Anterior cingulate cortex (tissue), 58 donors: ENCODE results near the gene GPER1.

Source experiments
- DNase-seq, 58 donors: peaks; one replicate each; lab custom pipeline; 2025; lab: John Stamatoyannopoulos, UW

The GPER1 gene

DNA sequence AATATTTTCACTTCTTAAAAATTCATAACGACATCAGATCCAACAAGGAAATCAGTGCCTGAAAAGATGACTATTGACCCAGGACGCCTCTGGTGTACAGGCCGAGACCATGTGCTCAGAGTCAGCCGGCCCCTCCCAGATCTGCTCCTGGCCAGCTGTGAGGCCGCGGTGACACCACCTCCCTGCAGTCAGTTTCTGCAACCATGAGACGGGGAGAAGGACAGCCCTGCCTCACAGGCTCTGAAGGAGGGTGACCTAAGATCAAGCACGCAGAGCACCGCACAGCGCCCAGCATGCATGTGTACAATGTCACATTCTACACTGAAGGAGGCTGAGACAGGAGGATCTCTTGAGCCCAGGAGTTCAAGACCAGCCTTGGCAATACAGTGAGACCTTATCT, 2.6 kb upstream of the GPER1 start:
- DNase-seq, result no peak

- DNase-seq, result peak in 4 of 58 donors; percentile 13 to 35 (median 16)
These were observed 1.9 kb upstream of the GPER1 start for GRCh38 chr7:1085910-1086421.

- peak in 34 of 58 donors; percentile 14 to 73 (median 38) for DNase-seq
These were observed 1.1 kb upstream of the GPER1 start for GRCh38 chr7:1086588-1087464.

DNA sequence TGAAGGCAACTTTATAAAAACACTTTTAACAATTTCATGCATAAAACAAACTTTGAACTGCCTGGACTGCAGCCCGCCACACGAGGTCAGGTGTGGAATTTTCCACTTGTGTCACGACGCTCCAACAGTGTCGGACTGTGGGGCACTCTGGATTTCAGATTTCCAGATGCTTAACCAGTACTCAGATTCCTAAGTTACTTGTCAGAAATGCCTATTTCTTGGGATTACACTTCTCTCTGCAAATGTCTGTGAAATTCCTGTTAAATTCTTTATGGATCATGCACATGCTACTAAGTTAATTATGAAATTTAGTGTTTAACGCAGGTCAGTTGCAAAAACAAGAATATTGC, 473 bp upstream of the GPER1 start:
- DNase-seq, result no peak

DNA sequence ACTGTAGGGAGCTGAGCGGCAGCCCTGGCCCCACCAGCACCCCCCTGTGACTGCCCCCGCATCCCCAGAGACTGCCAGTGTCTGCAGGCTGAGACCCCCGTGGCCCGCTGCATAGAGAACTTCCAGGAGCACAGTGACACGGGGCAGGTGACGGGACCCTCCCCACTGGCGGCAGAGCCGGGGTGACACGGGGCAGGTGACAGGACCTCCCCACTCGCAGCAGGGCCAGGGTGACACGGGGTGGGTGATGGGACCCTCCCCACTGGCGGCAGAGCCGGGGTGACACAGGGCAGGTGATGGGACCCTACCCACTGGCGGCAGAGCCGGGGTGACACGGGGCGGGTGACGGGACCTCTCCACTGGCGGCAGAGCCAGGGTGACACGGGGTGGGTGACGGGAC, 2.3 kb downstream of the GPER1 start:
- no peak for DNase-seq

DNA sequence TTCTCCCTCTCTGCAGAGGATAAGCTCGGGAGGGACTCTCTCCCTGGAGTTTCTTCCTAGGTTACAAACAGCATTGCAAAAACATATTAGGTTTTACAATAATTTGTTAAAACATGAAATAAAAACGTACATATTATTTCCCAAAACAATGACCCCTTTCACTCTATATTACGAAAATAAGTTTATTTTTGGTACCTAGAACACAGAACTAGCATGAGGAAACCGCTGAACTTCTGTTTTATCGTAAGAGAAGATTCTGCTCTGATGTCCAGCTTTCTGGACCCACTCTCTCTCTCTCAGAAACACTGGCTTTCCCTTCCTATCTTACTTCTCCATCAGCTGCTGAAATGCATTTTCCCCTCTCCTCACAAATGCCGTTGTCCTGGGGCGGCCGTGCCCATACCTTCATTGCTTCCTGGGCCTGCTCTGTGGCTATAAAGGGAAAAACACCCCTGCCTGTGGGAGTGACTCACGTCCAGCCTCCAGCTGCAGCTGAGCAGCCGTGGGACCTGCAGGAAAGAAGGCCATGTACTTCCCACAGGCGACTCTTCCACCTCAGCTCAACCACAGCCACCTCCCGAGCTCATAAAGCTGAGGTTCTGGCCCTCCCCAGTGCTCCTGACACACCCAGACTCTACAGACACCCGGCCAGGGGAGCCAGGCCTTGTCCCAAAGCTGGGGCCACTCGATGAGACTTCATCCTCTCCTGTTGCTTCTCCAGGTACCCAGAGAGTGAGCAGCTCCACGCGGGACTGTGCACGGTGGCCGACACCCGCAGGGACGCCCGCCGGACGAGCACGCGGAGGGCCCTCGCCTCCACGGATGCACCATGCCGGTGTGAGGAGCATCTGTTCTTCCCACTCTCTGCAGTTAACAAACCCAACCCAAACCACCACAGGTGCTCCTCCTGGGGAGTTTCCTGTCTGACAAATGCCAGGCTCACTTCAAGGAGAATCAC, 3.1 kb downstream of the GPER1 start:
- DNase-seq, result no peak

DNA sequence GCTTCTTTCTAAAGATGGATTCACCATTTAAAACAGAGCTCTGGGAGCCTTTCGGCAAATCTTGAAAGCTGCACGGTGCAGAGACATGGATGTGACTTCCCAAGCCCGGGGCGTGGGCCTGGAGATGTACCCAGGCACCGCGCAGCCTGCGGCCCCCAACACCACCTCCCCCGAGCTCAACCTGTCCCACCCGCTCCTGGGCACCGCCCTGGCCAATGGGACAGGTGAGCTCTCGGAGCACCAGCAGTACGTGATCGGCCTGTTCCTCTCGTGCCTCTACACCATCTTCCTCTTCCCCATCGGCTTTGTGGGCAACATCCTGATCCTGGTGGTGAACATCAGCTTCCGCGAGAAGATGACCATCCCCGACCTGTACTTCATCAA, 3.7 kb downstream of the GPER1 start:
- DNase-seq, result no peak

GRCh38 chr7:1092161-1092632, 4.3 kb downstream of the GPER1 start:
- no peak for DNase-seq

- DNase-seq, result no peak
These were observed 5.0 kb downstream of the GPER1 start for GRCh38 chr7:1092806-1093501.

DNA sequence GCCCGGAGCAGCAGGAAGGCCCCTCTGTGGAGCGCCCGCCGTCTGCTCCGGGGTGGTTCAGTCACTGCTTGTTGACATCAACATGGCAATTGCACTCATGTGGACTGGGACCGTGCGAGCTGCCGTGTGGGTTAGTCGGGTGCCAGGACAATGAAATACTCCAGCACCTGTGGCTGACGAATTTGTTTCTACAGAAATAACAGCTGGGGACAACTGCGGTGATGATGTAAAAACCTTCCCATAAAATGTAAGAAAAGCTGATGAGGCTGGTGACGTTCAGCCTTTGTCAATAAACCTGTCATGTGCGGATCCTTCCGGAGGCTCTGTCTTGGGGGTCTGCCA, 5.6 kb downstream of the GPER1 start:
- DNase-seq, result no peak

DNA sequence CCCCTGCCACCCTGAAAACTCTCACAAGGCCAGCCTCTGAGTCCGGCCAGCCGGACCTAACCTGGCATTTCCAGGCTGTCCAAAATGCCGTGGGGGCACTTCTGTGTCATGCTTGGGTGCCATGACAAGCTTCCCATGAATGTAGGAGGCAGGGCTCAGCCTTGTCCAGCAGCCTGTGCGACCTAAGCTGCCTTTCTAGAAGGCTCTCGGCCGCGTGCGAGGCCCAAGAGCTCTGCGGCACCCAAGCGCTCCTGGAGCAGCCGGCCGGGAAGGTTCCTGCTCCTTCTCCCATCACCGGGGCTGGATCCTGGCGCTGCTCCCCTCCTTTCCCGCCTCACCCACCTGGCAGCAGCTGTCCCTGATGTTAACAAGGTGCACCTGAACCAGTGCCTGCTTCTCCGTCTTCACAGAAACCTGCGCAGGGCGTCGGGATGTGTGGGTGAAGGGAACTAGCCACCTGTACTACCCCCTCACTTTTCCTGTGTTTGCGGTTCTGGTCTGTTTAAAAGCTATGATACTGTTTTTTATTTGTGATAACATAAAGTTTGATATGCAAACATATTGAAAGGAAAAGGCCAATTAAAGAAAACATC, 6.1 kb downstream of the GPER1 start:
- no peak for DNase-seq

DNA sequence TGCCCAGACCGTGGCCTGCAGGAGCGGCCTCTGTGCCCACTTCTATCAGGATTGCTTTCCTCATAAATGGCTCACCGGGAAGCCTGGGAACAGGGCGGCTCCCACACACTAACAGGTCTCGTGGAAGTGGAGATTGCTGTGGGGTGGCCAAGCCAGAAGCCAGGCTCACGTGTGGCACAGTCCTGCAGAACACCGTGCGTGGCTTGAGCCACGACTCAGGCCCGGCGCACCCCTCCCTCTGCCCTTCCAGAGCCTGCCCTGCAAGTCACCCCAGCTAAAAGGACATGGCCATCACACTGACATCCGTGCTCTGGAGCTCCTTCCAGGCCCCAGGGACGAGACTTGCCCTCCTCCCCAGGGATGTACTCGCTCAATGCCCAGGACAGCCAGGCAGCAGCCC, 7.0 kb downstream of the GPER1 start:
- DNase-seq, result no peak

DNA sequence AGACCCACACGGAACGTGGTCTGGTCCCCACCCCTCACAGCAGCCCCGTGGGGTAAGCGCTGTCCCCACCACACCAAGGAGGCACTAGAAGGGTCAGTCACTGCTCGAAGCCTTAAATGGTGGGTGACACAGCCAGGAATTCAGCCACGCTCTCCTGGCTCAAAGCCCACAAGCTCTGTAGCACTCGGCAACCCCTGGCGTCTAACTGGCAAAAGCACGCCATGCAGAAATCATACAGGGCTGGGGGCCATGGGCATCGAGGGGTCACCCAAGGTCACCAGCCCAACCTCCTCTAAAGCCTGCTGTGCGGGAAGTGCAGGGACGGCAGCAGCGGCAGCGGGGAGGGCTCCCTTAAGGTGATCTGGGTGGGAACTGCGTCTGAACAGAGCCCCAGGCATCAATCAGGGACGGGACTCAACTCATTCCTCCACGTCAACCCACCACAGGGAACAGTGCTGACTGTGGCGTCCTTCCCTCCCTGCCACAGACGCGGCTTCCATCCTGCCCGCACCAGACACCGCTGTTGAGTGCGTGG, 7.8 kb downstream of the GPER1 start:
- DNase-seq, result no peak

- DNase-seq, result no peak
These were observed 8.5 kb downstream of the GPER1 start for GRCh38 chr7:1096156-1097119.

- DNase-seq, result no peak
These were observed 9.2 kb downstream of the GPER1 start for GRCh38 chr7:1097120-1097504.

DNA sequence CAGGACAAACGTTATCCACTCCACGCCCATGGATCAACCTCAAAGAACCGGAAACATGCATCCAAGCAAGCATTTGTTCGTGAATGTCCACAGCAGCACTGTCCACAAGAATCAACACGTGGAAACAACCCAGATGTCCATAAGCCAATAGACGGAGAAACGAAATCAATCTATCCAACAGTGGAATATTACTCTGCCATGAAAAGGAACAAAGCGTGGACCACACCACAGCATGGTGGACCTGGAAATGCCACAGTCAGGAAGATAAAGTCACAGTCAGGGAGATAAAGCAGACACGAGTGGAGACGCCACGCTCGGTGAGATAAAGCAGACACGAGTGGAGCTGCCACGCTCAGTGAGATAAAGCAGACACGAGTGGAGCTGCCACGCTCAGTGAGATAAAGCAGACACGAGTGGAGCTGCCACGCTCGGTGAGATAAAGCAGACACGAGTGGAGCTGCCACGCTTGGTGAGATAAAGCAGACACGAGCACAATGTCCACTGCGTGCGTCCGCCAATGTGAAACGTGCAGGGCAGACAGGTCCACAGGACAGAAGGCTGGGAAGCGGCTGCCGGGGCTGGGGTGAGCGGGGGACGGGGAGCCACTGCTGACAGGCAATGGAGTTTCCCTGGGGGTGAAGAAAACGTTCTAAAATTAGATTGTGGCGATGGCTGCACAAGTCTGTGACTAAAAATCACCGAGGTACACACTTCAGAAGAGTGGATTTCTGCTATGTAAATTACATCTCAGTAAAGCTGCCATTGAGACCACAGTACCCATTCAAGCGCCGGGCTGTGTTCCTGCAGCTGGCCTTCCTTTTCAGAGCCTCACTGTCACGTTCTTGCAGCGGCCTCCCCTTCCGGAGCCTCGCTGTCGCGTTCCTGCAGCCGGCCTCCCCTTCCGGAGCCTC, 10.6 kb downstream of the GPER1 start:
- no peak for DNase-seq

DNA sequence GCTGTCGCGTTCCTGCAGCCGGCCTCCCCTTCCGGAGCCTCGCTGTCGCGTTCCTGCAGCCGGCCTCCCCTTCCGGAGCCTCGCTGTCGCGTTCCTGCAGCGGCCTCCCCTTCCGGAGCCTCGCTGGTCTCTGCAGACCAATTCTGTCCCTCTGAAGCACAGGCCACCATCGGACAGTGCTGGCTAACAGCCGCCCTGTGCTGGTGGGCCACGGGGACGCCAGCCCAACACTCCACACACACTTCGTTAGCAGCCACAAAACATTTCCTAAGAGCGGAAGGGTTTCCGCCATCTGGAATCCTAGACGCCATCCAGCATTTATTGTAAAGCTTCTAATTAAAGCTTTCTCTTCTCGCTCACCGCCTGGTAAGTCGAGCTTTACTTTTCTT, 11.2 kb downstream of the GPER1 start:
- no peak for DNase-seq

- DNase-seq, result no peak
These were observed 11.7 kb downstream of the GPER1 start for GRCh38 chr7:1099637-1100036.
